Left kidney (tissue), 8 donors: ENCODE data around the gene TCHP. TPM values are rescaled to one million over a fixed set of nuclear protein-coding genes. Genes with fewer than 3 reads are reported as not detected.
A peak's percentile ranks its signal among the peaks of the same experiment; 100 is the strongest.
"Not testable (repeated sequence)": the region's sequence is repeated elsewhere in the genome, so short reads cannot be mapped to it uniquely, and the experiment has no call there.

Experiments
- DNase-seq: peaks from one replicate; pipeline ENCODE4 v3.0.0-alpha.2; 2013
- long read RNA-seq, 8 donors: transcript quantifications; one replicate each; lab custom pipeline, GENCODE V29; 2026
- polyA plus RNA-seq: library from polyadenylated mRNA; unstranded; fragments of 120-200 nt; gene quantifications from one replicate; pipeline ENCODE4 v1.2.1, GENCODE V29; 2013; ENCODE audit not compliant: insufficient read length

Gene TCHP, protein sequence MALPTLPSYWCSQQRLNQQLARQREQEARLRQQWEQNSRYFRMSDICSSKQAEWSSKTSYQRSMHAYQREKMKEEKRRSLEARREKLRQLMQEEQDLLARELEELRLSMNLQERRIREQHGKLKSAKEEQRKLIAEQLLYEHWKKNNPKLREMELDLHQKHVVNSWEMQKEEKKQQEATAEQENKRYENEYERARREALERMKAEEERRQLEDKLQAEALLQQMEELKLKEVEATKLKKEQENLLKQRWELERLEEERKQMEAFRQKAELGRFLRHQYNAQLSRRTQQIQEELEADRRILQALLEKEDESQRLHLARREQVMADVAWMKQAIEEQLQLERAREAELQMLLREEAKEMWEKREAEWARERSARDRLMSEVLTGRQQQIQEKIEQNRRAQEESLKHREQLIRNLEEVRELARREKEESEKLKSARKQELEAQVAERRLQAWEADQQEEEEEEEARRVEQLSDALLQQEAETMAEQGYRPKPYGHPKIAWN
- polyA plus RNA-seq = 32.3 TPM
- long read RNA-seq, donor 1, partial matches to known transcripts = 0 of 3 reads
- long read RNA-seq, donor 1, other reads (novel, unspliced or antisense) = 0 of 3 reads
- long read RNA-seq, donor 2, partial matches to known transcripts = 0 of 6 reads
- long read RNA-seq, donor 2, other reads (novel, unspliced or antisense) = 0 of 6 reads
- long read RNA-seq, donor 3, partial matches to known transcripts = 5 of 13 reads
- long read RNA-seq, donor 3, other reads (novel, unspliced or antisense) = 0 of 13 reads
- long read RNA-seq, donor 4, partial matches to known transcripts = 0 of 1 reads
- long read RNA-seq, donor 4, other reads (novel, unspliced or antisense) = 0 of 1 reads
- long read RNA-seq, donor 5, partial matches to known transcripts = 8 of 10 reads
- long read RNA-seq, donor 5, other reads (novel, unspliced or antisense) = 0 of 10 reads
- long read RNA-seq, donor 6, partial matches to known transcripts = 0 of 4 reads
- long read RNA-seq, donor 6, other reads (novel, unspliced or antisense) = 0 of 4 reads
- long read RNA-seq, donor 7, partial matches to known transcripts = 7 of 10 reads
- long read RNA-seq, donor 7, other reads (novel, unspliced or antisense) = 0 of 10 reads
- long read RNA-seq, donor 8, partial matches to known transcripts = 0 of 1 reads
- long read RNA-seq, donor 8, other reads (novel, unspliced or antisense) = 0 of 1 reads

DNA sequence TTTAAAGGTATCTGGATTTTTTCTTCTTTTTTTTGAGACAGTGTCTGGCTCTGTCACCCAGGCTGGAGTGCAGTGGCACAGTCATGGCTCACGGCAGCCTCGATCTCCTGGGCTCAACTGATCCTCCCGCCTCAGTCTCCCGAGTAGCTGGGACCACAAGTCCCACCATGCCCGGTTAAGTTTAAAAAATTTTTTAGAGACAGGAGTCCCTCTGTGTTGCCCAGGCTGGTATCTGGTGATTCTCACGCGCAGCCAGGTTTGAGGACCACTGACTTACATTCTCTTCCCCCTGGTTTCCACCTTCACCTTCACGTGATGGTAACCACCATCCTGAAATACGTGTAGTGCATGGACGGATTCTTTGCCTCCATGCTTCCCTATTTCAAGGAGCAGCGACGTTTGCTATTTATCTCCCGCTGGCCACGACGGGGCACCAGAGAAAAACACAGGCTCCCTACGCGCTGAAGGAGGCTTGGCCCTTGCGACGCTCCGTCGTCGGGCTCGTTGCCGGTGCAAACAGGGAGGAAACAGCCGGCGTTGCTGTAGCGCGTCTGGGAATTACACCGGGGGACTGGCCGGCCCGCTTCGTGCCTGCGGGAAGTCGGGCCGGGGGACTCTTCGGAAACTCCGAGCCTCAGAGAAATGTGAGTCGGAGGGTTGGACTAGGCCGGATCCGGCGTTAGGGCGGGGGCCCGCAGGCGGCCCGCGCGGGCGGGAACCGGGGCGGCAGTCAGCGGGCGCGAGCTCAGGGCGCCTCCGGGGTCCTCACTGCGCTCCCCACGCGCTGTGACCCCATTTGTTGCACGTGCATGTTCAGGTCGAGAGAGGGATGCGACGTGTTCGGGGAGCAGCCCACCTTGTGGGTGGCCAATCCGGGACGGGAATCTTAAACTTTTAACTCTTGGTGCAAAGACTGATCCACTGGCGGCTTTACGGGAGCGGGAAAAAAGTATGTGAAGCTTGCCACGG is at the start of gene TCHP:
TCHP (plus strand) TSS at position 492 of the 969 bp plus-strand sequence. CDS start 2,753 bp downstream, outside the sequence.
- peak; percentile 87 for DNase-seq

DNA sequence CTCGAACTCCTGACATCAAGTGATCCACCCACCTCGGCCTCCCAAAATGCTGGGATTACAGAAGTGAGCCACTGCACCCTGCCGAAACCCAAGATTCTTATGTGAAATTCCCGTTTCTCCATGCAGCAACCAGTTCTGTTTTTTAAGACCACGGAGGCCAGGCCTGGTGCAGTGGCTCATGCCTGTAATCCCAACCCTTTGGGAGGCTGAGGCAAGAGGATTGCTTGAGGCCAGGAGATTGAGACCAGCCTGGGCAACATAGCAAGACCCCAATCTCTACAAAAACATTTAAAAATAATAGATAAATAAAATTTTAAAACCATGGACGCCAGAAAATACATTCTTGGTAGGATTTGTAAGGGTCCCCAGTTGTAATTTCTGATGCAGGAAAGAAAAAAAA is 49.6 kb upstream of the TCHP start:
- not testable (repeated sequence) for DNase-seq

DNA sequence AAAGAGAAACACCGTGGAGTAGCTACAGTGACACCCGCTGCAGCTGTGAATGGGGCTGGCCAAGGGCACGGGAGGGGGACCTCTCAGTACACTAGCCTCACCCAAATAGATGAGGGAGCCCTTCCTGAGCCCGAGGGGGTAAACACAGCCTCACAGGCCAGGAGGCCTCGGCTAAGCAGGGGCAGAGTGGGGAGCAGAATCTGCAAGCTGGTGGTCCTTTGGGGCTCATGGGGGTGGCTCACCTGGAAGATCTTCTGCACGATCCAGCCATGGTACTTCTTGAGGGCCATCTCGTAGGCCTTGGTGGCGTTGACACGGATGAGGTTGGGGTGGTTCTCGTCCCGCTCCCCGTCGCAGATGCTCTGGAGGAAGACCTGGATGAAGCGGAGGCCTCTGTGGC is 44.7 kb upstream of the TCHP start:
- DNase-seq = no peak

DNA sequence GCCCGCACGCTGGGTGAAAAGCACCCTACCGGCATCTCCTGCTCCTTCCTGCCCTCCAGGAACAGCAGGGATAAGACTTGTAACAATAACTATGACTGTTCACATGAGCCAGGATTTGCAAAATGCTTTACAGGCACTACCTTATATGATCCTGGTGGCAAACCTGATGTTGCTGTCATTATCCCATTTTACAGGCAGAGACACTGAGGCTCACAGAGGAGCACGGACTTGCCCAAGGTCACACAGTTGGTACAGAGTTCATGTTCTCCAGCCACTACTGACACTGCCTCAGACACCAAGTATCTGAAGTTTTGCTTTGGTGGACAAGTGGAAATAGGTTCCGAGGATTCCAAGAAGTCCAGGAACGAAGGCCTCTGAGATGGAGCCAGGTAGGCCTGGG is 42.4 kb upstream of the TCHP start:
- DNase-seq = no peak

DNA sequence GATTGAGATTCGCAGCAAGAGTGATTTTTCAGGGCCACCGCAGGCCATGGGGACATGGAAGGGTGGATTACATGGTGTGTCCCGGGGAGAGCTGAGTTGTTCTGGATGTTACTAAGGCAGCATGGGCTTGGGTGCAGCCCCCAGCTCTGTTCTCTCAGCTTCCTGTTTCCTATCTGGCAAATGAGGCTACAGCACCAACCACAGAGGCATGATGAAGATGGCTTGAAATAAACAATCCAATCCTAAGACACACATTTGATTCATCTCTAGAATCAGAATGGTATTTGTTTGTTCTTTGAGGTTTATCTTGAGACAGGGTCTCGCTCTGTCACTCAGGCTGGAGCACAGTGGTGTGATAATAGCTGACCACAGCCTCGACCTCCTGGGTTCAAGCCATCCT is 41.3 kb upstream of the TCHP start:
- no peak for DNase-seq

DNA sequence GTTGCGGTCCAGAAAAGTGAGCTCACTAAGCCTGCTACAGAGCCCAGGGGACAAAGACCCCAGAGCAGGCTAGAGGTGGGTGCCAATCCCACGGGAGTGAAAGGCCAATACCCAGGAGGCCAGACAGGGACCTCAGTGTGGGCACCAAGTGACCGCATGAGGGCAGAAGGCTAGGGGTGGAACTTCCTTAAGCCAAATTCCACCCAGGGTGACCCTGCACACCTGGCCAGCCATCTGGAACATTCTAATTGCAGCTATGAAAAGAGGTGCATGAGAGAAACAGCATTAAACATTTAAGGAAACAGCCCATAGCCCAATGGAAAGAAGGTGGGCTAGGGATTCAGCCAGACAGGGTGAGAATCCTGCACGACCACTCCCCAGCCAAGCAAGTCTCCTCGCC is 39.1 kb upstream of the TCHP start:
- DNase-seq = no peak

DNA sequence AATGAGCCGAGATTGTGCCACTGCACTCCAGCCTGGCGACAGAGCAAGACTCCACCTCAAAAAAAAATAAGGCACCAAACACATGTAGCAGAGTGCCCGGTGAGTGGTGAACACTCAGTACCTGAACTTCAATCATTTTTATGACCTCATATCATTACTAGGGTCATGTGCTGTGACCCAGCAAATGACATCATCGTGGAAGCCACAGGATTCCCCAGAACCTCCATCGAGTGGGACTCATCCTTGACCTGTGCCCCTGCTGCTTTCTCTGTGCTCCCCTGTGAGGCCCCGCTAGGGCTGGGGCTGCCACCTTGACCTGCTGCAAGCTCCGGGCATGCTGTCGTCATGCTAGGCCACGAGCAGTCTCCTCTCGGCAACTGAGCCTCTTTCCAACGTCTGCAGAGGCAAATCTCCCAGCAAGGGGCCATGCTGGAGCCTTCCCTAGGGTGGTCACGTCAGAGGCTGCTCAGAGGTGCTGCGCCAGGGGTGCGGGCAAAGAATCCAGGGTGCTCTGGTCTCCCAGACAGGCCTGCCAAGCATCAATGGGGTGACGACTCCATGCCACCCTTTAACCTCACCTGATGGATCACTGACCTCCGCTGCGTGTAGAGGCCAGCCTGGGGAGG is 38.3 kb upstream of the TCHP start:
- no peak for DNase-seq

DNA sequence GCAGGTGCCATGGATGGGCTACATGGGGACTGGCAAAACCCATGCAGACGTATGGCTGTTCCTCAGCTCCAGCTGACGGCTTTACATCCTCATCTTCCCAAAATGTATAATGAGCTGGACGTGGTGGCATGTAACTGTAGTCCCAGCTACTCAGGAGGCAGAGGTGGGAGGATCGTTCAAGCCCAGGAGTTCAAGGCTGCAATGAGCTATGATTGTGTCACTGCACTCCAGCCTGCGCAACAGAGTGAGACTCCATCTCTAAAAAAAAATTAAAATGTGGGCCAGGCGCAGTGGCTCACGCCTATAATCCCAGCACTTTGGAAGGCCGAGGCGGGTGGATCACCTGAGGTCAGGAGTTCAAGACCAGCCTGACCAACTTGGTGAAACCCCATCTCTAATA is 37.6 kb upstream of the TCHP start:
- not testable (repeated sequence) for DNase-seq

DNA sequence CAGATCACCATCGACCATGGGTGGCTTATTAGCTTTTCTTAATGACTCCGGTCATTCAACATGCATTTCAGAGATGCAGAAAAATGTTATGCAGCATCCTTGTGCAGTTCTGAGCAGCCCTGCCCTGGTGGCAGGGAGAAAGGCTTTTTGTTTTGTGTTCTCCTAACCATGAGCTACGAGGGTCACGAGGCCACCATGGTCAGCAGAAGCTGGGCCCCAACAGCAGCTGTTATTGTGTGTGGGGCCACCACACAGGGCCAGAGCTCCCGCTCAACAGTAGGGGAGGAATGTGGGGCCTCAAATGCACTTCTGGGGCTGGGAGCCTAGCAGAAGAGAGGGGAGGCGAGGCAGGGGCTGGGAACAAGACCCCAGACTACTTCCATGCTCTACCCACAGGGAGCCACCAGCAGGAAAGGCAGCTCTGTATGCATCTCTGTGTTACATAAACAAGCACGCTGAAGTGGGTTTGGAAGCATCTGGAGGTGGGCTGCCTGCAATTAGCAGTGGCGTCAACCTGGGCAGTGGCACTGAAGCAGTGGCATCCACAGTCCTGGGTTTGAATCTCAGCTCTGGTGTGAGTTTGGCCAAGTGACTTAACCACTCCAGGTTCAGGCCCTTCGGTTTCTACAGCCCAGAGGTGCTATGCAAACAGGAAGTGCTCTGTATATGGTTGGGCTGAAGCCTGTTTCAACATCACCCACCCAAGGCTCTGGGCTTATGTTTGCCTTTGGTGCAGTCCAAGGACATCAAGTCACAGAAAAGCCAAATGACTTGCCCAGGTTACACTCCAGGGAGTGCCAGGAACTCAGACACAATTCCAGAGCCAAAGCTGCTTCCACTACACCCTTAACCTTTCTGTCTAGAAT is 36.0 kb upstream of the TCHP start:
- no peak for DNase-seq

DNA sequence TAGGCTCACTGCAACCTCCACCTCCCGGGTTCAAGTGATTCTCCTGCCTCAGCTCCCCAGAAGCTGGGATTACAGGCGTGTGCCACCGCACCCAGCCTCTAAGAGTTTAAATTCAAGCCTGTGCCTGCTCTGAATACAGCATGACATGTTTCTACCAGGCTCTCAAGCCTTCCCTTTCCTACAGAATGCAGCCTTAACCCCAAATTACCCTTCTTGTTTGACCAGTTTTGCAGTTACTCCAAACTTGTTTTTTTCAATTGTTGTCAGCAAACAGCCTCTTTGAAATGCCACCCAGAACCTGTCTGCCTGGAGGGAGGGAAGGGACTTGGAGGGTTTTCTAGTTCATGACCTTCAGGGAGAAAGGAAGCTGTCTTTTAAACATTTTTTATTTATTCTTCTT is 35.2 kb upstream of the TCHP start:
- DNase-seq = no peak

DNA sequence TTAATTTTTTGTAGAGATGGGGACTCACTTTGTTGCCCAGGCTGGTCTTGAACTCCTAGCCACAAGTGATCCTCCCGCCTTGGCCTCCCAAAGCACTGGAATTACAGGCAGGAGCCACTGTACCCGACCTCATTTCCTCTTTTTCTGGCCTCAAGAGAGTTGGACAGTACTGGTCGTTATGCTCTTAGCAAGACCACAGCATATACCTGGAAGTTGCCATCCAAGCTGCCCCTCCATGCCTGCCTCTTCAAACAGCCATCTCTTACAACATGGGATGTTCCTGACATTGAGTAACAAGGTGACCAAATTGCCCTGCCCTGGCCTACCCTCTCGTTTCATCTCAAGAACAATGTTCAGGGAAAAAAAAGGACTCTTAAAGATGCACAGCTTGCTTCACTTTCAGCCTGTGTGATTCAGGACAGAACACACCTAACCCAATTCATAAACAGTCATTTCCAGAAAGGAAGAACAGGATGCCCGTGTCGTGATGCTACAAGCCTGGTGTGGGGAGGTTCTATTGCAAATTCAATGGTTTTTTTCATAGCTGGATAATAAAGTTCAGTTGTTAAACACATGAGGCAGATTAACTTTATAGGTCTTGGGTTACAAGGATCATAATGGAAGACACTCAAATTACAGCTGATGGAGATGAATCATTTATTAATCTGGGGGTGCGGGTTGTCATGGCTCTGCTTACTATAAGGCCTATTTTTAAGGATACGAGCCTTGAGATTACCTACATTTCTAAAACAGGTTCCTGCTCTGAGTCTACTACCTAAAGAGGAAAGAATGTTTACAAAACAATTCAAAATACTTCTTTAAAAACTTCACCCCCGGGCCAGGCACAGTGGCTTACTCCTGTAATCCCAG is 31.7 kb upstream of the TCHP start:
- DNase-seq = no peak

DNA sequence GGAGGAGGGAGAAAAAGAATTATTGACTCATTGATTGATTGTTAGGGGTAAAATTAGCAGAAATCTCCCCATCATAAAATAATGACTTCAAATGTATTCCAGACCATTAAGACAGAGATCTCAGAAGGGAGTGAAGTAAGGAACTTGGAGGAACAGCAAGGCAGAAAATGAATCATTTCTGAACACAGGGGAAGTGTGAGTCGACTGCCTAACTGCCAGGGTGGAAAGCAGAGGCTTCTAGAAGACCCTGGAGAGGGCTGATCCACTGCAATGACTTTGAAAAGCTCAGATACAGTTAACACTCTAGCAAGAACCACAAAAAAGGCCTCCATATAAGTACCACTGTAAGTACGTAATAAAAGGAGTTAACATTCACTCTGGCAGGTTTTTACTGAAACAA is 29.4 kb upstream of the TCHP start:
- DNase-seq = no peak

DNA sequence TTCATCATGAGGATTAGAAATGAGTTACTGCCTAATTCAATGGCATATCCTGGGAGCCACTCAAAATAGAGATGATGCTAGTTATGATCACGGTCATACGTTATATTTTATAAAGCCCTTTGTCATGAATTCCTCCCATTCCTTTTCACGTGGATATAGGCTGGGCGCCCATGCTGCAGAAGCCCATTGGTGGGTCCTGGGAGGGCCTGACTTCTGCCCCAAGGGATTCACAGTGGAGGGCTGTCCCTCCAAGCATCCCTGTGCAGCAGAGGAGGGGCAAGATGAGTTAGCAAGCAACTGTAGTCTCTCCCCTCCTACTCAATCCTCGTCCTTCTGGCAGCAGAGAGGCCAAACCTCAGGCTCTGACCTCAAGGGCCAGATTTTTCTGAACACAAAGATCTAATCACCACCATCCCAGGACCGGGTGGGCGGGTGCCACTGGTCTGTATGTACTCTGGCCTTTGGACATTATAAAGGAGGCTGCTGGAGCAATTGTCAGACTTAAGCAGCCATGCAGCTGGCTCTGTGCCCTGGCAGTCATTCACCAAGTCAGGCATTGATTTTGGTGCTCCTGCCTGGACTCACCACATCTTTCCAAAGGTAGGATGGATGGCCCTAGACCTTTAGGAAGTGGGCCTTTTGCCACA is 28.3 kb upstream of the TCHP start:
- no peak for DNase-seq

DNA sequence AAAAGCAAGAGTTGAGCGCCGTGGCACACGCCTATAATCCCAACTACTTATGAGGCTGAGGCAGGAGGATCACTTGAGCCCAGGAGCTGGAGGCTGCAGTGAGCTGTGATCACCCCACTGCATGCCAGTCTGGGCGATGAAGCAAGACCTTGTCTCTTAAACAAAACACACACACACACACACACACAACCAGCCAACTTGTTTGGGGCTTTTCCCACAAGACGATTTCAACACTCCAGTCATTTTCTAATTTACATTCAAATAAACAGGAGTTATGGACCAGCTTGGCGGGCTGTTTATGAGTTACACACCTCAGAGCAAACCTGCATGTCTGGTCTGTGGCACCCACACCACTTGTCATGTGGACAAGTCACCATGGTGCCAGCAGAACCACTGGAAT is 26.4 kb upstream of the TCHP start:
- no peak for DNase-seq

DNA sequence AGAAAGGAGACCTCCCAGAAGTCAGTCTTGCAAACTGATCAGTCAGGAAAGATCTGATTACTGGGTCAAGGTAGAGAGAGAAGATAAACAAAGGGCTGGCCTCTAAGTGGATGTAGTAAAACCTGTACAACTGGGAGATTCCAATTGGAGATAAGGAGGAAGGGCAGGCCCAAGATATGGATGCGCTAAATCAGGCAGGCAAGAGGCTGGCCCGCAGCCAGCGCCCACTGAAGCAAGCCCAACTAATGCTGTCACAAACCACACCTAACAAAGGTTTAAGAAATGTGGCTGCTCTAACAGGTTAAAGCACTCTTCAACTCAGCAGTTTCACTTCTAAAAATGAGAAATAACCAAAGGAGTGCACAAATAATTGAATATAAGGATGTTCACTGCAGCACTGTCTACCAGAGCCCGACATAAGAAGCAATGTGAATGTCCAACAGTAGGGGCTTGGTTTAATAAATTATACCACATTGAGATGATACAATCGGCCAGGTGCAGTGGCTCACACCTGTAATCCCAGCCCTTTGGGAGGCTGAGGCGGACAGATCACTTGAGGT is 24.4 kb upstream of the TCHP start:
- no peak for DNase-seq

DNA sequence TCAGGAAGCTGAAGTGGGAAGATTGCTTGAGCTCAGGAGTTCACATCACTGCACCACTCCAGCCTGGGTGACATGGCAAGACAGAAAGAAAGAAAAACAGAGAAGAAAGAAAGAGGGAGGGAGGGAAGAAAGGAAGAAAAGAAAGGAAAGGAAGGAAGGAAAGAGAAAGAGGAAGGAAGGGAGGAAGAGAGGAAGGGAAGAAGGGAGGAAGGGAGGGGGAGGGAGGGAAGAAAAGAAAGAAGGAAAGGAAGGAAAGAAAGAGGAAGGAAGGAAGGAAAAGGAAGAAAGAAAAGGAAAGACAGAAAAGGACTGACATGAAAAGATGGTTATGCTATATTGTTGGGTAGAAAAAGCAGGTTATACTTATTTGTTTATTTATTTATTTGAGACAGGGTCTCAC is 23.7 kb upstream of the TCHP start:
- no peak for DNase-seq

DNA sequence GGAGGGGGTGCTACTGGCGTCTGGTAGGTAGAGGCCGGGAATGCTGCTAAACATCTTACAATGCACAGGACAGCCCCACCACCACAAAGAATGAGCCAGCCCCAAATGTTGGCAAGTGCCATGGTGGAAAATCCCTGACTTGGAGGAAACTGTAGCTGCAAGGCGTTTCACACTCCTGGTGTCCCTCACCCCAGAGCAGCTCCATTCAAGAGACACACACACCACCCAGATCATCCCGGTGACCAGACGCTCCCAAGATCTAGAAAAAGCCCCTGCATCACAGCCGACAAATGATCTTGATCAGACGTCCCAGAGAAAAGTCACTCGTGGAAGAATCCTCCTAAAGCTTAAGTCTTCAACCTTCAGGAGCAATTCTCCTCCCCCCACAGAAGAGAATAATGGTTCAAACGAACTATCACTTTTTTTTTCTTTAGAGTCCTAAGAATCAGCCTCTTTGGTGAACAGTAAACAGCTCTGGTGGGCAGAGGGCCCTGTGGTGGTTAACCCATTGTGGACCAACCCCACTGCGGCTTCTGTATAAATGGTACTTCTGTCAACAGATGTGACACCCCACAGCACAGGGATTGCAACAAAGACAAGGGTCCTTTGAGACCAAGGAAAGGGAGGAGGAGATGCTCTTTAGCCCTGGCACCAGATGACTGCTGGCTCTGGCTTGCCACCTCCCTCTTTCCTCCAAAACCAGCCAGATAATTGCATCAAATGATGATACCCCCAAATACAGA is 22.4 kb upstream of the TCHP start:
- DNase-seq = no peak
